ENCODE measurements around the gene TTLL5.

Gene TTLL5

DNA sequence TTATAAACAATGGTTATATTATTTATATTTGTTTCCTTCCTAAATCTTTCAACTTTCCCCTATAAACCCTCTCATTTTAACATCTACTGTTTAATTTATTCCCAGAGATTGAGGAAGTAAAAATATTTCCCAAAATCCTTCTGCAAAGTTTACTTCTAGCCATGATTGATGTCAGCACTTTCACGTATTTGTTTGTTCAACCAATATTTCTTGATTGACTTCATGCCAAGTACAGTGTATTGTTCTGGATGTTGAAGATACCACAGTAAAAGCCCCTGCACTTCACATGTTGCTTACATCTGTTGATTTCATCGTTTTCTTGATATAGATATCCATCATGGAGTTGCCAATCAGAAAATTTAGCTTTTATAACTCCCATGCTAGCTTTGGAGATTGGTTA is 81.8 kb downstream of the TTLL5 start:
- DNase-seq (ENCODE audit: low read depth) = no peak

DNA sequence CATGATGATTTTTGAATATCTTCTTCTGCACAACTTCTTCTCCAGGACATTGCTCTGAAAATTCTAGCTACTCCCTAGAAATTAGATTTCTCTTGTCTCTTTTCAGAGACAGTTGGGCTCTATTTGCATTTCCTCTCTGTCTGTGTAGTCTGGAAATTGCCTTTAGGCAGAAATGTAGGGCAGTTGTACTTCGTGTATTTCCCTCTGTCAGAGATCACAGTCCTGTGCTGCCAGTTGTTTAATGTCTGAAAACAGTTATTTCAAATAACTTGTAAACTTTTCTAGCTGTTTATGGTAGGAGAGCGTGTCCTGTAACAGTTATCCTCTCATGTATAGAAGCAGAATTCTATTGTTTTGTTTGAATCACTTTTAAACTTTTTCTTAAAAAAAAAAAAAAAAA is 86.9 kb downstream of the TTLL5 start:
- DNase-seq (ENCODE audit: low read depth) = no peak

DNA sequence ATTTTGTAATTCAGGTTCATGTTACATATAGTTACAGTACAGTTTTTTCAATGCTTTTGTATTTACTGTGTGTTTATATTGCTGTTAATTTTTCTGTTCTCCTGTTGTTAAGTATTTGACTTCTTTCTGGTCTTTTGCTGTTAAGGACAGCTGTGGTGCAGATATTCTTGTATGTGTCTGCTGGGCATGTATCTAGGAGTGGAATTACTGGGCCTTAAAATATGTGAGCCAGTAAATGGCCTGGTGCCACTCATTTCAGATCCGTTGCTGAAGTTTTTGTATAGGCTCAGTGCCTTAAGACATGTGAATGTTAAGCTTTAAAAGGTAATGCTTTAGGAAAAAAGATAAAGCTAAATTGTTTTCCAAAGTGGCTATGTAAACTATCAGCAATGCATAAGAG is 87.3 kb downstream of the TTLL5 start:
- no peak for DNase-seq (ENCODE audit: low read depth)

DNA sequence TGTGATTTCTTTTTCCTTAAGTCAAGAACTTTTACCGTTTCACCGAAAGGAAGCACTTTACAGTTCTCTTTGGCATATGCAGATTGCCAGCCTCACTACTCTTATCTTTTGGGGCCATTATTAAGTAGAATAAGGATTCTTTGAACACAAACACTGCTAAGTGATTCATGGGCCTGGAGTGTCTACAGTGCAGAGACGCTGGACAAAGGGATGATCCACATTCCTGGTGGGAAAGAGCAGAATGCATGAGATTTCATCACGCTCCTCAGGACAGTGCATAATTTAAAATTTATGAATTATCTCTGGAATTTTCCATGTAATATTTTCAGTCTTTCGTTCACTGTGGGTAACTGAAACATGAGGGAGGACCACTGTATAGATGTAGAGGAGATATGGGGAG is 90.2 kb downstream of the TTLL5 start:
- DNase-seq (ENCODE audit: low read depth) = no peak

DNA sequence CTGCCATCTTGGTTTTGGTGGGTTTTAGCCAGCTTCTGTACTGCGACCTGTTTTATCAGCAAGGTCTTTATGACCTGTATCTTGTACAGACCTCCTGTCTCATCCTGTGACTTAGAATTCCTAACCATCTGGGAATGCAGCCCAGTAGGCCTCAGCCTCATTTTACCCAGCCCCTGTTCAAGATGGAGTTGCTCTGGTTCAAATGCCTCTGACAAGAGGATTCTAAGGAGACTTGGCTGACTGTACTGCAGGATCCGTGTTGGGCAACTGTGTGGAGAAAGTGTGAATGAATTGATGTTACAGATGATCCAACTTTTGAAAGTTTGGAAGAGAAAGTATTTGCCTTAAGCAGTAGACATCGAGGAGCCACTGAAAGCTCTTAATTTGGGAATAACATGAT is 91.0 kb downstream of the TTLL5 start:
- DNase-seq (ENCODE audit: low read depth) = no peak

DNA sequence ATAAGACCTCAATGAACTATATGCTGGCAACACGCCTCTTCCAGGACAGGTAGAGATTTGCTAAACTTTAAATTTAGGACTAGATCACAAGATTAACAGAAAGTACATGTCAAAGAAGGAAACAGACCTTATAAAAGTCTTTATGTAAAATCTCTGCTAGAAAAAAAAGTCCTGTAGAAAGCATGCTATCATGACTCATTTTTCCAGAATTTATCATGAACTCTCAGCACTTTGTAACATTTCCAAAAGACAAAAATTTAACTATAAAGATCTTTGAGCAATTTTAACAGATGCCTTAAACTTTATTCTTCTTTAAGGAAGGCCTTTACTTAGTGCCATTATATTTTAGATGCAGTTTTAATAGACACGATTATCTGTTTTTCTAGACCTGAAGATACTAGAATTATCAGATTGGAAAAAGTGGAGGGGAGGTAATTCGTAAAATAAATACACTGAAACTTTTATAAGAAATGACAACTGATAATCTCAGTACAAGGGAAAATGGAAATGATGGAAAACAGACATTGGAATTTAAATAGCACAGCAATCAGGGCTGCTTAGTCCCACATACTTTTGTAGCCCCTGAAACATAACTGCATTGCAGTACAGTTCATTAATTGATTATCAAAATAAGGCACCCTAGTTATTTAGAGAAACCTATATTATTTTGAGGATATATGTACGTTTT is 92.0 kb downstream of the TTLL5 start:
- DNase-seq (ENCODE audit: low read depth) = no peak

DNA sequence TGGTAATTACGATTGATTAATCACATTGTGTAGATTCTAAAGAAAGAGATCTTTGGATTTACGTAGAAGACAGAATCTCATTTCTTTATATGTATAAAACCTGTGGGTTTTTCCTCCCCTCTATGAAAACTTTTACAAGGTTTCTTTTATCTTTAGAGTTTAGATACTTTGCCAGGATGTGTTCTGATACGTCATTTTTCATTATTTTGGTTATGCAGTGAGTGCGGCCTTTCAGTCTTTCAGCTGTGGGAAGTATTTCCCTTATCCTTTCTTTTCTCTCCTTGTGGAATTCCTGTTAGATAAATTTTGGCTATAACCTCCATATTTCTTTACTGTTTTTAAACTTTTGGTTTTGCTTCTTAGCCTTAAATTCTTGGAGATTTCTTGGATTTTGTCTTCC is 92.7 kb downstream of the TTLL5 start:
- DNase-seq (ENCODE audit: low read depth) = no peak

DNA sequence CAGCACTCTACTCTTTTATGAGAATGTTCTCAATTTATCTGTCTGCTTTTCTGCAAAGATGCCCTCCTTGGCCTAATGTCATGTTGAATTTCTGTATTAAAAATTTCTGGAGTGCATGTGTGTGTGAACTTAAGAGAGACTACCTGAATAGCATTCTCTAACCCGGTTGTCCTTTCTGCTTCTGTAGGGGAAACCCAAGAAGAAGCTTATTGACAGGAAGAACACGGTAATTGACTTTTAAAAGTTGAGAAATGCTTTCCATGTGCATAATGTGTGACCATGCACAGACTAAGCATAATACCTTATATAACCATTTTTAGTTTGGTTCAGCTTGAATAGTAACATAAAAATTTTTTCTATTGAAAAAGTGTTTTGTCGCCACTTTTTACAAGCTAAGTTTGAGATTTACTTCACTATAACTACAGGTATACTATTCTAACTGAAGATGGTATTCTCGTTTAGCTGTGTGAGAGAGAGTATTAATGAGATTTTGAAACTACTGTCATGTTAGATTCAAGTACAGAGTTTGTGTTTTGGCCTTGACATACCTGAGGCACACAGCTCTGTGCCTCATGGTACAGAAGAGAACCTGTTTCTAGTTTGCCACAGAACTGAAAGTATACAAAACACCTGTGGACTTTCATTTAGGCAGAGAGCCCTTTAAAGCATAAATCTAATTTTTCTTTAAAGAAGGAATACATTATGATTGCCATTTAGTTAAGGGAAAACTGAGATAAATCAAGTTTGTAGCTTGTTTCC is 96.8 kb downstream of the TTLL5 start:
- DNase-seq (ENCODE audit: low read depth) = no peak

DNA sequence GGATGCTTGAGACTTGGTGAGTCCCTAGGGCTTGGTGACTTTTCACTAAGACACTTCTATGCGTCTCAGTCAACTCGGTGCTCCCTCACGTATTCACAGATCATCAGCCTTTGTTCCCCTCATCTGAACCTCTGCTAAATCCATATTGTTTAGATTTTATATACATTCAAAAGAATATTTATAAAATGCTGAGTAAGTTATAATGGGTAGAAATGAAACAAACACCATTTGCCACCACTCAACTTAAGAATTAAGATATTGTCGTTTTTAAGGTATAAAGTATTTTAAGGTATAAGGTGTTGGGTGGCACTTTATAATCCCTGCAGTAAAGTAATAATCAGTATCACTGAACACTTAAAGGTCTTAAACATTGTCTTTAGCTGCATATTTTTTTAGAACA is 103.0 kb downstream of the TTLL5 start:
- no peak for DNase-seq (ENCODE audit: low read depth)

DNA sequence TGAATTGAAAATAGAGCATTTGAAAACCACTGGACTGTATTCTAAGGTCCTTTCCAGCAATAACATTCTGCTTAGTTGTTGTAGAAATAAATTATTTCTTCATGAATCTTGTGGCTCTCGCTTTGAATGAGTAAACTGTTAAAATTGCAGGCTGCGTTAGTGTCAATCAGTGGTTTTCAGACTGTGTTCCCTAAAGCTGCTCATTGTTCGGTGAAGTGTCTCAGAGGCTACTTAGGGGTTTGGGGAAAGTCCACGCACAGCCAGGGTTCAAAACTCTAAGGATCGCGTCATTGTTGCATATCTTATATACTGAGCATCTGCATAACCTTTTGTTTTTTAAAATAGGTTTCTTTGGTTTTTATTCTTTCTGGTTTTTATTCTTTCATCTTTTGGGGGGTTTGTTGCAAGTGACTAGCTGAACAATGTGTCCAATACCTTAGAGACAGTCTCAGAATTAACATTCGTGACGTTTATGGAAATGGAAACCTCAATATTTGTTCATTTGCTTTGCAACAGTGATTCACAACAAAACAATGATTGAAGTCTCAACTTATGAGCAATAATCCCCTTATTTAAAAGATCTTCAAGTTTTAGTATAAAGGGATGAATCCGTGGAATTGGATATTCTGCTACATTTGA is 108.1 kb downstream of the TTLL5 start:
- no peak for DNase-seq (ENCODE audit: low read depth)

DNA sequence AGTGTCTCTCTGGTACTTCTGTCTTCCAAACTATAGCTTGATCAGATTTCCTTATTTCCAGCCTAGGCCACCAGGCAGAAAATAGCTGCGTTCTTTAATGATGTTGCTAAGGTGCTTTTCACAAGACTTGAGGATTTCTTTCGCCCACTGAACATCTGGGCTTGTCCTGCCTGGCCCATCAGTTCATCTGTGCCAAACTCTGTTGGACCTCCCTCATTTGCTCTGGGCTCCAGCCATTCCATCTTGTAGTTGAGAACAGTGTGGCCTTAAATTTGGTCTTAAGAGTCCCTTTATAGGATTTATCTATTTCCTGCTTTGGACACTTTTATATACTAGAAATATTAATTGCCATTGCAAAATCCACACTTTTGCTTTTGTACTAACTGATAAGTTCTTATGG is 109.6 kb downstream of the TTLL5 start:
- DNase-seq (ENCODE audit: low read depth) = no peak

DNA sequence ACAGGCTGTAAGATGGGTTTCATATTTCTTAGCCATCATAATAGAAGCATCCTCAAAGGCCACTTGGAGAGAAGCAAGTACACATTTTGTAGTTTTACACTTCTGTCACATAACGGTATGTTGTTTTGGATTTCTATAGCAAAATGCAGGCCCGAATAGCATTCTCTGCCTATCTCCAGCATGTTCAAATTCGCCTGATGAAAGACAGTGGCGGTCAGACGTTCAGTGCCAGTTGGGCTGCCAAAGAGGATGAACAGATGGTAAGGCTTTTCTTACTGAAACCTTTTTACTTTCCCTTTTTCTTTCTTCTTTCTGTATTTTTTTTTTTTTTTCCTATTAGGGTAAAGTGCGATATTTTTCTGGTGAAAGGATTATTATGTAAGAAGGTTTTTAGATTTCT is 110.5 kb downstream of the TTLL5 start:
- DNase-seq (ENCODE audit: low read depth) = no peak

DNA sequence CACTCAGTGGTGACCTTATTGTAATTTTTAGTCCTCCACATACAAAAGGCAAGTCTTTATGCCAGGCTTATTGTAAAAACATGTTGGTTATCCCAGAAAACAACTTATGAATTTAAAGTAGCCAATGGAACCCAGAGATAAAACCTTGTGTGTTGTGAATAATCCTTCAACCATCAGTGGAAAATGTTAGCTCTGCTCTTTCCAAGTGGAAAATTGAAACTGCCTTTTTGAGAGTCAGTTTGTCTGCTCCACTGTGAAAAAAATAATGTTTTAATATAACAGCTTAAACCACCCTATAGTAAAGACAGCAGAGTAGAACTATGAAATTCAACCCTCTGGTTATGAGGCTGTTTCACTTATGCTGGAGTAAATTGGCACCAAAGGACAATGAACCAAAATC is 112.0 kb downstream of the TTLL5 start:
- no peak for DNase-seq (ENCODE audit: low read depth)

DNA sequence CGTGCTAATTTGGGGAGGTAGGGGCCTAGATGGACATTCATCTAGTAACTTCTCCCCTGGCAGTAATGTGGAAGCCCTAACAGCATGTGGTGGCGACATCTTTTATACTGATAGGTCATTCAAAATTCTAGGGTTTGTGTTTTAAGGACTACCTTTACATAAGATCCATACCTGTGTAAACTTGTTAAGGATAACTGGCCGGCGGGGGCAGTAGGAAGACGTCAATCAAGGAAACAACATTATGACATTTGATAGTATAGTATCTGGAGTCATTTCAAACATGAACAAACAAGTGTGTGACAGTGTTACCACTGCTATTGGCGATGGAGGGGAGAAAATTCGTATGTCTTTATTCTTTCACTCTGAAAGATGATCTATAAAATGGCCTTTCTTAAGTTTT is 120.0 kb downstream of the TTLL5 start:
- DNase-seq (ENCODE audit: low read depth) = no peak

DNA sequence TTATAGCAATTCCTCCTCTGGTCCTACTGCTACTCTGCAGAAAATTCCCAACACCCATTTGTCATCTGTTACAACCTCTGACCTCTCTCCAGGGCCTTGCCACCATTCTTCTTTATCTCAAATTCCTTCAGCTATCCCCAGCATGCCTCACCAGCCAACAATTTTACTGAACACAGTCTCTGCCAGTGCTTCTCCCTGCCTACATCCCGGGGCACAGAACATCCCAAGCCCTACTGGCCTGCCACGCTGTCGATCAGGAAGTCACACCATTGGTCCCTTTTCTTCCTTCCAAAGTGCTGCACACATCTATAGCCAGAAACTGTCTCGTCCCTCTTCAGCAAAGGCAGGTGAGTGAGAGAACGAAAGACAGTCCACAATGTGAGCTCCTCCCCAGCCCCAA is 122.1 kb downstream of the TTLL5 start:
- no peak for DNase-seq (ENCODE audit: low read depth)

DNA sequence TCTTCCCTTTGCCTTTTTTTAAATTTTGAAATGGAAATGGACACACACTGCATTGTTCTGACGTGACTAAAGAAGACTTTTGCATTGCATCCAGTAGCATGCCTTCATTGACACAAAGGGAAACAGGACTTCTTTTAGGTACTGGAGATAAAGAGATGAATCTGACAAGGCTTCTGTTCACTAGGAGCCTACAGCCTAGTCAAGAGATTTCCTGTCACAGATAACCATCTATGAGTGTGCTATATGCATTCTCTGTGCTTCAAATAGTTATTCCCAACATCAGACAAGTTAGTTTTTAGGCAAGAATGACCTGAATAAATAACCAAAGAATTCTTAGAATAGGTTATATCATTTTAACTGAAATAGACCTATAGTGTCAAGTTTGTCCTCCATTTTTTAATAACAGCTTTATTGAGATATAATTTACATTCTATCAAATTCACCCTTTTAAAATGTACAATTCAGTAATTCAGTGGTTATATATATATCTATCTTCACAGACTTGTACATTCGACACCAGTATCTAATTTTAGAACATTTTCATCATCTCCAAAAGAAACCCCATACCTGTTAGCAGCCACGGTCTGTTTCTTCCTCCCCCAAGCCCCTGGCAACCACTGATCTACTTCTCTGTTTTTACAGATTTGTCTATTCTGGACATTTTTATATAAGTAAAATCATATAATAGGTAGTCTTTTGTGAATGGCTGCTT is 122.7 kb downstream of the TTLL5 start:
- no peak for DNase-seq (ENCODE audit: low read depth)

DNA sequence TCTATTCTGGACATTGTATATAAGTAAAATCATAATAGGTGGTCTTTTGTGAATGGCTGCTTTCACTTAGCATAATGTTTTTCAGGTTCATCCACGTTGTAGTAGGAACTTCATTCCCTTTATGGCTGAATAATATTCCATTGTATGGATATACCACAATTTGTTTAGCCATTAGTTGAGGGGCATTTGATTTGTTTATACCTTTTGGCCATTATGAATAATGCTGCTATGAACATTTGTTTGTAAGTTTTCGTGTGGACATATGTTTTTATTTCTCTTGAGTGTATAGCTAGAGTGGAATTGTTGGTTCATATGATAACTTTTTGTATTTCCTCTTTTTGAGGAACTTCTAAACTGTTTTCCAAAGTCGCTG is 123.3 kb downstream of the TTLL5 start:
- DNase-seq (ENCODE audit: low read depth) = no peak

DNA sequence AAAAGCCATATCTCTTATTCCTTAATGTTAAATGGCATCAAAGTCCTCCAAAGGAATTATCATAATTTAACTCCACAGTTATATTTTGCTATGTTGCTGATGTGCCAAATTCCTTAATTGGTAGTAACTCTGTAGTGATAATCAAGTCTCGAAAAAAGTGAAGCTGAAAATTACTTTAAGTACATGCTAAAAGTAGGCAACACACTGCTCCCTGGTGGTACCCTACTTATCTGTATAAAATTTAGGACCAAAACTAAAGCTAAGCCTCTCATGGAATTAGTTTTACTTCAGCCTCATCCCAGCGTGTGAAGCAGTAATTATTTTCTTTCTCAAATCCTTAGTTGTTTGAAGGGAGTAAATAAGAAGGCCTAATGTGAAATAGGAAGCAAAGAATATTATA is 132.8 kb downstream of the TTLL5 start:
- DNase-seq (ENCODE audit: low read depth) = no peak

DNA sequence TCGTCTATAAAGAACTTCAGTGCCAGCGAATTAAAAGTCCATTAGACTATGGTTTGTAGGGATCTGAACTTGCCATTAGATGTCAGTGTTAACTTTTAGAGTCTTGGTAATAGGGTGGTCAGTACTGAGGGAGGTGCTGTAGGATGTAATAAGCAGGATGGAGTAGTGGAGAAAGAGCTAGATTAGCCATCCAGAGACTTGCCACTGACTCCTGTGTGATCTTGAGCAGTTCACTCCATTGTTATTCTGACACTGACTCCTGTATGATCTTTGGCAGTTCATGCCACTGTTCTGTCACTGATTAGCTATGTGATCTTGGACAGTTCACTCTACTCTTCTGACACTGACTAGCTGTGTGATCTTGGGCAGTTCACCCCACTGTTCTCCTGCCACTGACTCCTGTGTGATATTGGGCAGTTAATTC is 133.6 kb downstream of the TTLL5 start:
- no peak for DNase-seq (ENCODE audit: low read depth)

DNA sequence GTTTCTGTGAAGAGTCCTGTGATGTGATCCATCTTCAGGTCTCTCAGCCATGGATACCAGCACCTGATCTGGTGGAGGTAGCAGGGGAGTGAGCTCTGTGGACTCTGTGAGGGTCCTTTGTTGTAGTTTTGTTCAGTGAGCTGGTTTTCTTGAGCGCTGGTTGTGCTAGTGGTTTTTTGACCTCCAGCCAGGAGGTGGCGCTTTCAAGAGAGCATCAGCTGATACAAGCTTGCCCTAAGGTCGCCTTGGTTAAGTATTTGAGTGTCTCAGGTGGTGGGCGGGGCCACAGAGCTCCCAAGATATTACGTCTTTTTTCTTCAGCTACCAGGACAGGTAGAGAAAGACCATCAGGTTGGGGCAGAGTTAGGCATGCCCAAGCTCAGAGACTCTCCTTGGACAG is 139.7 kb downstream of the TTLL5 start:
- no peak for DNase-seq (ENCODE audit: low read depth)

DNA sequence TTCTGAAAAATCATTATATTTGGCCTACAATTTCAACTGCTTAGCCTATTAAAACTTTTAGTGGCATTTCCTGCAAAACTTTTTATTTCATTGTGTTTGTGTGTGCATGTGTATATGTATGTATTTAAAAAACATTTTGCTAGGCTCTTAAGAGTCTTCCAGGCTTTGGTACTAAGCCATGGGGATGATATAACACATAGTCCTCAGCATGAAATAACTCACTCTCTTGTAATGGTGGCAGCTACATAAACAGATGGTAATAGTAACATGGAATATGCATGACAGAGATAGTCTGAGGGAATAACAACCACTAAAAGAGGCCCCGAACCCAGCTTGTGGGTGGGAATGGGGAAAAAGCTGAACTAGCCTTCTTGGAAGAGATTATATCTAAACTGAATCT is 141.4 kb downstream of the TTLL5 start:
- DNase-seq (ENCODE audit: low read depth) = no peak

DNA sequence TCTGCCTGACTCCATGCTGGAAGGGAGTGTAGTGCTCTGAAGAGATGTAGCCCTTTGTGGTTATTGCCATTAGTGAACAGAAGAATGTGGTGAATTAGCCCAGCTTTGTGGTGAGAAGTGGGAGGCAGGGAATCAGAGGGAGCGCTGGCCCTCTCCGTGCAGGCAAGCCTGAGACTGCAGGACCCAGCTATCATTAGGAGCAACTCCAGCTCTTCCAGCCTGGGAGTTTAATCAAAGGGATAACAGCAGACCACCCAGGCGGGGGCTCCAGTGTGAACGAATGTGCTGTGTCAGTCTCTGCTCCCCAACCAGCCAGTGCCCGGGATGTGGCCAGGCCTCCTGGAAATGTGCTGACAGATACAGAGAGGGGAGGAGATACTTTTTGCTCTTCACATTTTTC is 142.7 kb downstream of the TTLL5 start:
- DNase-seq (ENCODE audit: low read depth) = no peak

Measured in stimulated activated CD8-positive, alpha-beta memory T cell treated with anti-CD3 and anti-CD28 coated beads, Interleukin-15, amount 100 ng/mL, for 1 hour (primary cell).